Stimulated activated naive B cell treated with anti-CD40 and anti-IgM and Interleukin-4, amounts not matched to agents 10 μg/mL and 1 μg/mL and 100 μg/mL, for 72 hours (primary cell): ENCODE data around the gene NPAS2.

Experiments
- ATAC-seq, 2 donors: fragments of 150-1000 bp; cut with Tn5 transposase; replicated peaks; 2 replicates each; pipeline ENCODE4 v1.10.0; 2021; ENCODE audit warnings: moderate library complexity in 1 of 2
- DNase-seq: peaks from one replicate; pipeline ENCODE4 v3.0.0; 2021
- H3K27ac Mint-ChIP-seq: one replicate; pipeline ENCODE4 v1.8.0; 2022; ENCODE audit warnings: mild to moderate bottlenecking, mixed read lengths
- H3K27me3 Mint-ChIP-seq, 2 donors: one replicate each; pipeline ENCODE4 v1.8.0; 2022; ENCODE audit warnings: mixed read lengths in 2 of 2
- H3K36me3 Mint-ChIP-seq, 2 donors: one replicate each; pipeline ENCODE4 v1.8.0; 2022; ENCODE audit warnings: mixed read lengths in 2 of 2, mild to moderate bottlenecking in 1 of 2
- H3K4me1 Mint-ChIP-seq, 2 donors: one replicate each; pipeline ENCODE4 v1.8.0; 2022; ENCODE audit warnings: mixed read lengths in 2 of 2, mild to moderate bottlenecking in 1 of 2
- H3K4me3 Mint-ChIP-seq, 2 donors: one replicate each; pipeline ENCODE4 v1.8.0; 2022; ENCODE audit warnings: mild to moderate bottlenecking in 2 of 2, mixed read lengths in 2 of 2, moderate library complexity in 1 of 2
- H3K9me3 Mint-ChIP-seq, 2 donors: one replicate each; pipeline ENCODE4 v1.8.0; 2022; ENCODE audit warnings: mixed read lengths in 2 of 2, mild to moderate bottlenecking in 1 of 2

Gene NPAS2

DNA sequence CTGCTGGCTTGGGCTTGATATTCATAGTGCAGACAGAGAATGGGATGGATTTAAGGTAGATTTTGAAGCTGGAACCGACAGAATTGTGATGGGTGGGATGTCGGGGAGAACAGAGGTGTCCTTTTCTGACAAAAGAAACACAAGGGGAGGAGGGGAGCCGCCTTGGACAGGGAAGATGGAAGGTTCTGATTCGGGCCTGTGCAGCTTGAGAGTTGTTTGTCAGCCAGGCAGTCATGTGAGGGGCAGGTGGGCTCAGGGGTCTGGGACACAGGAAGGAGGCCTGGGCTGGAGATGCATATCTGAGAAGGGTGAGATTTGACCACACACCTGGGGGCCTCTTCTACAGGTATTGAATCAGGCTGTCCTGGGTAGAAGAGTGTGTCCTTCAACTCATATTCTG, 41.4 kb downstream of the NPAS2 start:
- Mint-ChIP-seq H3K36me3 (no peaks in the 10 kb centered on the region), H3K27me3 (peaks cover 4 to 17% of the 10 kb centered on the region in 2 donors), H3K9me3 (no peaks in the 10 kb centered on the region), H3K4me3 (no peak overlapping the region), H3K4me1 (no peaks in the 10 kb centered on the region), H3K27ac (no peak overlapping the region)
- no peak for ATAC-seq
- DNase-seq = no peak

DNA sequence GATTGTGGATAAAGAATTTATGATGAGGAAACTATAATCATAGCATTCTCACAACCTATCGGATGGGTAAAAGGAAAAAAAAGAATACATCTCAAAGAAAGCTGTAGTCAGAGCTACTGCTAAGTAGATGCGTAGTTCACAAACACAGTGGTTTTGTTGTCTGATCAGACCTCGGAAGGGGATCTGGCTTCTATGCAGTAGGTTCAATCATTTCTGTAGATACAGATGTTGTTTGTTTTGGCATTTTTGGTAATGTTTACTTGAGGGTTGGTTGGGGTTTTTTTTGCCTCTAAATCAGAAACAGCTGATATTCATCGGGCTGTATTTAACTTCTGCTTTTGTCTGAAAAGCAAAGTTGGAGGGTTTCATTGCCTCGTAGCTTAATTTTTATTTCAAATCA, 42.1 kb downstream of the NPAS2 start:
- ATAC-seq (no peak), DNase-seq (no peak)
- Mint-ChIP-seq H3K4me1 (no peaks in the 10 kb centered on the region), H3K27me3 (peaks cover 4 to 20% of the 10 kb centered on the region in 2 donors), H3K9me3 (peaks cover 0 to under 1% of the 10 kb centered on the region in 2 donors), H3K27ac (no peak overlapping the region), H3K4me3 (no peak overlapping the region), H3K36me3 (no peaks in the 10 kb centered on the region)

DNA sequence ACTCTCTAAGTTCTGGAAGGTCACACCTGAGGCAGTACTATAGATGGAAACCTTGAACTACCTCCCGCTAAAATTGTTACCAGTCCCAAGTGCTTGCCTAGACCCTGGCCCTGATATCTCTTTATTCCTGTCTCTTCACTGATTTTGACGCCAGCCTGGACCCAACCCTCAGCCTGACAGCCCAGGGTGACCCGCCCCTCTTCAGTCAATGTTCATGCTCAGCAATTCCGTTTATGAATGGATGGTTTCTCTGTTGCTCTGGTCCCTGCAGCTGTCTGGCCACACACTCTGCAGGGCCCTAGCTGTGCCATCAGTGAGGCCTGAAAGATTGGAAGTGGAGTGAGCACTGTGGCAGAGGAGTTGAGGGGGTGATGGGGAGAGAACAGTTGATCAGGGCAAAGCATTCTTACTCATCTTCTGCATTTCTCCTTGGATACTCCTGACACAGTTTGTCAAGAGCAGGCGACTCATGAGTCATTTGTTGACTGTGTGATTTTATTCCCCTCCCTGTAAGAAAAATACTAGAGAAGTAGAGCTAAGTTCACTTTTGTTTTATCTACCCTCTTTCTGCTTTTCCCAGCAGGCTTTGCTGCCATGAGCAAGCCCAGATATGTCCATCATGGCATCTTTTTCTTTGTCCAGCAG, 46.0 kb downstream of the NPAS2 start:
- Mint-ChIP-seq H3K27ac (no peak overlapping the region), H3K4me1 (no peaks in the 10 kb centered on the region), H3K4me3 (no peak overlapping the region), H3K27me3 (peaks cover 0 to 21% of the 10 kb centered on the region in 2 donors), H3K9me3 (peaks cover 6 to 10% of the 10 kb centered on the region in 2 donors), H3K36me3 (peaks cover 0 to 2% of the 10 kb centered on the region in 2 donors)
- DNase-seq (no peak), ATAC-seq (no peak)

DNA sequence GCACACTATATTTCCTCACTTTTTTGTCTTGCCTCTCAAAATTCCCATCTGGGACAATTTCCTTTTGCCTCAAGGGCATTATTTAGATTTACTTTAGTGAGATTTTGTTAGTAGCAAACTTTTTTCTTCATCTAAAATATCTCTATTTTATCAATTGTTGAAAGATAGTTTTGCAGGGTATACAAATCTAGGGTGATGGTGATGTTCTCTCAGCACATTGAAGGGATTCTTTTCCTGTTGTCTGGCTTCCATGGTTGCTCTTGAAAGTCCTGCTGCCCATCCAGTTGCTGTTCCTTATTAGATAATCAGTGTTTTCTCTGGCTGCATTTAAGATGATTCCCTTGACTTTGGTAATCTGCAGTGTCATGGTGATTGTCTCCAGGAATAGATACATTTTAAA, 48.1 kb downstream of the NPAS2 start:
- Mint-ChIP-seq H3K36me3 (peaks cover 0 to 2% of the 10 kb centered on the region in 2 donors), H3K27me3 (peaks cover 6 to 23% of the 10 kb centered on the region in 2 donors), H3K9me3 (peaks cover 10 to 11% of the 10 kb centered on the region in 2 donors), H3K4me3 (no peak overlapping the region), H3K4me1 (no peaks in the 10 kb centered on the region), H3K27ac (no peak overlapping the region)
- ATAC-seq = no peak
- DNase-seq = no peak

DNA sequence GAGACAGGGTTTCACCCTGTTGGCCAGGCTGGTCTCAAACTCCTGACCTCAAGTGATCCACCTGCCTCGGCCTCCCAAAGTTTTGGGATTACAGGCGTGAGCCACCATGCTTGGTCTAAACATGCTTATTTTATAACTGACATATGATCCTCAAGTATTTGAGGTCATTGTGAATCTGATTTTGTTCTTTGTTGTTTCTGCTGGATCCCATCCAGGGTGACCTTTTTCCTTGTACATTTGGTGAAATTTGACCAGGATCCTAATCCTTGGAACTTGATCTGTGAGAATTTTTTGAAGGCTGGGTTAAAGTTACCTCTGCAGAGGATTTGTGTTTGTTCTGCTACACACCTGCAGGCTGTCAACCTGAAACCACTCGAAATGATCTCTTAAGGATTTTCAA, 49.2 kb downstream of the NPAS2 start:
- no peak for ATAC-seq
- Mint-ChIP-seq H3K27me3 (peaks cover 6 to 23% of the 10 kb centered on the region in 2 donors), H3K4me3 (no peak overlapping the region), H3K4me1 (no peaks in the 10 kb centered on the region), H3K36me3 (peaks cover 0 to 2% of the 10 kb centered on the region in 2 donors), H3K9me3 (peaks cover 10 to 11% of the 10 kb centered on the region in 2 donors), H3K27ac (no peak overlapping the region)
- no peak for DNase-seq

DNA sequence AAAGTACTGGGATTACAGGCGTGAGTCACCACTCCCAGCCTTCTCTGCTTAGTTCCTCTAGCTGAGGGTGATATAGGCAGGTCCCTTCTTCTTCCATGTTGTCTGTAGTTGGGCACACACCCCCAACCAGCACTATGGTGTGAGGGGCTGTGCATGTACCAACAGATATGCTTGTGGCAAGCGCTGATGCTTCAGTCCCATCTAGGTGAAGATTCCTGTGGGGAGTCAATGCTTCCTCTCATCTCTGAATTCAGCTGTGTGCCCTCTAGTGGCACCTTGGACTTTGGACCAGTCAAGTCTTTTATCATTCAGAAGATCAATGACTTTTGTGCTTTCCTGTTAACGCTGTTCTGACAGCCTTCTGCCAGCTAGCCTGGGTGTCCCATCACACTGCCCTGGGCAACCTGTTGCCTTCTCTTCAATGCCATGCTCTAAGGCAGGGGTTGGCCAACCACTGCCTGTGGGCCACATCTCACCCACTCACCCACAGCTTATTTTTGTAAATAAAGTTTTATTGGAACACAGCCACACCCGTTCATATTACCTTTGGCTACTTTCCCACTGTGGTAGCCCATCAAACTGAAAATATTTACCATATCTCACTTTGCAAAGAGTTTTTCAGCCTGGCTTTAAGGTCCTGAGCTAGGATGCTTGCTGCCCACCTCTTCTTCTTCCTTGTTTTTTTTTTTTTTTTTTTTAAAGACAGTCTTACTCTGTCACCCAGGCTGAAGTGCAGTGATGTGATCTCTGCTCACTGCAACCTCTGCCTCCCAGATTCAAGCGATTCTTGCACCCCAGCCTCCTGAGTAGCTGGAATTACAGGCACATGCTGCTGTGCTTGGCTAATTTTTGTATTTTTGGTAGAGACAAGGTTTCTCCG, 51.0 kb downstream of the NPAS2 start:
- DNase-seq (no peak), ATAC-seq (no peak)
- peaks cover 0 to 2% of the 10 kb centered on the region in 2 donors for H3K36me3 Mint-ChIP-seq
- peaks cover 10 to 11% of the 10 kb centered on the region in 2 donors for H3K9me3 Mint-ChIP-seq
- no peaks in the 10 kb centered on the region for H3K4me1 Mint-ChIP-seq
- no peak overlapping the region for H3K27ac Mint-ChIP-seq
- peaks cover 6 to 23% of the 10 kb centered on the region in 2 donors for H3K27me3 Mint-ChIP-seq
- H3K4me3 Mint-ChIP-seq = no peak overlapping the region

DNA sequence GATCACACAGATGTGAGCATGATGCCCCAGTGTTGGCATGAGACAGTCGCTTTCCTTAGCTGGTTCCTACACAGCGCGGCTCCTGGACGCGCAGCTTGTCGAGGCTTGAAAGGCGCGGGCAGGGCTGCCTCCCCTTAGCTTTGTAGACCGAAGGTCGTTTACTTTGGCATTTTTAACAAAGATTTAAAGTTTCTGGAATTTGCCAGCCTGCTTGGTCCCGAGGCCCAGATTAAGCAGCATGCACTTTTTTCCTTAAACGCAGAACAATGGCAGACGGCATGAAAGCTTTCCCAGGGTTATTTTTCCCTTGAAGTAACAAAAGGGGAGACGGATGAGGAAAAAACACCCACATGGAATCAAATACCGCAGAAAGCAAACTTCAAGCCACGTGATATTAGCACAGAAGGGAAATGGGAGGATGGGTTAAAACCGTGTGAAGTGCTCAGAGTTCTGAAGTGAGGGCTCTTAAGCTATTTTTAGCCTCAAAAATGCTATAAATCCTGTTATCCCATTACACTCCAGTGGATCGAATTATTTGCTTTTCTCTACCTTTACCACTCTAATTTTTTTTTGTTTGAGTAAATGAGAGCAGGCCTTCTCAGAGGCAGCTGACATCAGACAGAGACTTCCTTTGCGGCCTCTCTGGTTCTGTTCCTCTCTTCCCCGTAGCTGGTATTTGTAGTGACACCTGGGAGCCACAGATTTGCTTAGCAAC, 55.7 kb downstream of the NPAS2 start:
- no peaks in the 10 kb centered on the region for H3K36me3 Mint-ChIP-seq
- no peak for ATAC-seq
- H3K27ac Mint-ChIP-seq = no peak overlapping the region
- peaks cover 14 to 19% of the 10 kb centered on the region in 2 donors for H3K27me3 Mint-ChIP-seq
- H3K4me1 Mint-ChIP-seq = no peaks in the 10 kb centered on the region
- no peak for DNase-seq
- no peak overlapping the region for H3K4me3 Mint-ChIP-seq
- H3K9me3 Mint-ChIP-seq = peaks cover 0 to 7% of the 10 kb centered on the region in 2 donors

DNA sequence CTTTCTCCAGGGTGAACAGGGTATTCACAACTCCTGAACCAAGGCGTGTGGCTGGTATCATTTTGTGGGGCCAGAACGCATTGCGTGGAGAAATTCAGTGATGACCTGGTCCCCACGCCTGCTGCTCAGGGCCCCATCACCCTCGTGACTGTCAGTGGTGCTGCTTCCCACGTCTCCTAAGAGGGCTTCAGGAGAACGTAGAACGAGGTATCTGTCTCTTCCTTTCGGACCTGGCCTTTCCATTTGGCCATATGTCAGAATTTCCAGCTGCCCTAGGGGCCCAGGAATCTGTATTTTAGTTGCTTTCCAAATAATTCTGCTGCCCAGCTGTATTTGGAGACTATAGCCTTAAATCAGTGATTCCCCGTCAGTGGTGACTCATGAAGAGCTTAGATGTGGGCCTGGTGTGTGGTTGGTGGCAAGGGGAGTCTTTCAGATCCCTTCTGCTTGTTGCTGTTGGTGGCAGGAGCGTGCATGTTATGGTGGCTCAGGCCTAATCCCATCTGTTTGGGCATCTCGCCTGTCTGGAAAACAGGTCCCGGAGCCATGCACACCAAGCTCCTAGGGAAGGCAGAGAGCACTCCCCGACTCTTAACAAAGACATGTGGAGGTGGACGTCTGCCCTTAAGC, 56.4 kb downstream of the NPAS2 start:
- Mint-ChIP-seq H3K4me1 (no peaks in the 10 kb centered on the region), H3K4me3 (no peak overlapping the region), H3K27ac (no peak overlapping the region), H3K27me3 (peaks cover 13 to 14% of the 10 kb centered on the region in 2 donors), H3K9me3 (peaks cover 0 to 5% of the 10 kb centered on the region in 2 donors), H3K36me3 (no peaks in the 10 kb centered on the region)
- DNase-seq (no peak), ATAC-seq (no peak)

DNA sequence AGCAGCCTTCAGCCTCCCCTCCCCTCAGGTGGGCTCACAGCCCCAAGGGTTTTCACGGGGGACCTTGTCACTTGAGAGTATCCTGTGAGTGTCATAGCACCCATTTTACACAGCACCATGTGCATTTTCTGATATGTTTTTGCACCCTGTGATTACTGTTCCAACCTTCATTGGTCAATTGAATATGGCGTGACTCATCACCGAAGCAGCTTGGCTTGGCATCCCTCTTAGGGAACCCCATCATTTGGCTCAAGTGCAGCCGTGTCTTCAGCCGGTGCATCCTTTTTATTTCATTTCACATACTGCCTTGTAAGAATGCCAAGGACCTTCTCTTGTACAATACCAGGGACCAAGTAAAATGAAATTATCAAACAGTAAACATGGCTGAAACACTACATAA, 57.6 kb downstream of the NPAS2 start:
- ATAC-seq = no peak
- Mint-ChIP-seq H3K9me3 (no peaks in the 10 kb centered on the region), H3K4me1 (no peaks in the 10 kb centered on the region), H3K27ac (no peak overlapping the region), H3K4me3 (no peak overlapping the region), H3K36me3 (no peaks in the 10 kb centered on the region), H3K27me3 (peaks cover 9 to 12% of the 10 kb centered on the region in 2 donors)
- DNase-seq = no peak

DNA sequence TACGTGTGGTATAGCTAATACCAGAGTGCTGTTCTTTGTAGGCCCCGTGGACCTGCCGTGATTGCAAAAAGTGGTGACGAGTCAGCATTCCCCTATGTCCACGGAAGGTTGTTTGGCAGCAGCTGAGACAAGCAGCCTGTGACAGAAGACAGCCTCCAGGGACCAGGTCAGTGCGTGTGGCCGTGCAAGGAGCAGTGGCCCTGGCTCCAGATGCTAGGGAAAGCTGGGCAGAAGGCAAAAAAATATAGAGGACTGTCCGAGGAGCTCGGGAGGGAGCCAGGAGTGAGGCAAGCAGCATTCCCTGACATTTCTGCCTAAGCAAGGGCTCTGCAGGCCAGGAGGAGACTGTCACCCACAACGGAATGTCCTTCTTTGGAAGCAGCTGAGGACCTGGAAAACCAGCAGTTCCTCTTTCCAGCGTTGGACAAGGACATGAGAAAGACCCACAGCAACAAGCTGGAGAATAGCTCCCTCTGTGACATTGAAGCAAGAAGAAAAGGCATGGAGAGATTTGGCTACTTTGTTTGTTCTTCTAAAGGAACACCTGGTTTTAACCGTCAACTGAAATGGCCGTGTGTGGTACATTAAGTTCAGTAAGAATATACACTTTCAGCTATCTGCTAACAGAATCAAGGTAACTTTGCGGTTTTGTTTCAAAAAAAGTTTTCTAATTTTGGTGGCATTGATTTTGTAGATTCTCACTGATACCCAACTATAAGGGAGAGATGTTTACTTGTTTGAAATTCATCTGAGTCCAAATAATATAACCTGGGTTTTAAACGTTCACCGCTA, 58.3 kb downstream of the NPAS2 start:
- DNase-seq = no peak
- no peaks in the 10 kb centered on the region for H3K4me1 Mint-ChIP-seq

DNA sequence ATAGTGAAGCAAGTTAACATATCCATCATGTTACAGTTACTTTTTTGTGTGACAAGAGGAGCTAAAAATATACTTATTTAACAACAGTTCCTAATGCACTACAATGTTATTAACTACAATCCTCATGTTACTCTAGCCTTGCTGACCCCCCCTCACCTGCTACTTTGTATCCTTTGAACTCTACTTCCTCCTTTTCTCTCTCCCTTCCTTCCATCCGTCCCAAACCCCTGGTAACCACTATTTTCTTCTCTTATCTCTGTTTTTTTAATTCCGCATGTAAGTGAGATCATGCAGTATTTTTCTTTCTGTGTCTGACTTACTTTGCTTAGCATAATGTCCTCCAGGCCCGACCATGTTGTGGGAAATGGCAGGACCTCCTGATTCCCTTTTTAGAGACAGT, 59.4 kb downstream of the NPAS2 start:
- peaks cover 9 to 17% of the 10 kb centered on the region in 2 donors for H3K27me3 Mint-ChIP-seq
- no peak for ATAC-seq
- H3K9me3 Mint-ChIP-seq = no peaks in the 10 kb centered on the region
- no peak for DNase-seq
- H3K4me3 Mint-ChIP-seq = no peak overlapping the region
- no peaks in the 10 kb centered on the region for H3K36me3 Mint-ChIP-seq
- H3K27ac Mint-ChIP-seq = no peak overlapping the region
- no peaks in the 10 kb centered on the region for H3K4me1 Mint-ChIP-seq

More for the DNA sequence above, 58.3 kb downstream of the NPAS2 start:
- Mint-ChIP-seq H3K4me3 (no peak overlapping the region), H3K9me3 (no peaks in the 10 kb centered on the region), H3K36me3 (no peaks in the 10 kb centered on the region), H3K27ac (no peak overlapping the region), H3K27me3 (peaks cover 9 to 17% of the 10 kb centered on the region in 2 donors)
- ATAC-seq = no peak

DNA sequence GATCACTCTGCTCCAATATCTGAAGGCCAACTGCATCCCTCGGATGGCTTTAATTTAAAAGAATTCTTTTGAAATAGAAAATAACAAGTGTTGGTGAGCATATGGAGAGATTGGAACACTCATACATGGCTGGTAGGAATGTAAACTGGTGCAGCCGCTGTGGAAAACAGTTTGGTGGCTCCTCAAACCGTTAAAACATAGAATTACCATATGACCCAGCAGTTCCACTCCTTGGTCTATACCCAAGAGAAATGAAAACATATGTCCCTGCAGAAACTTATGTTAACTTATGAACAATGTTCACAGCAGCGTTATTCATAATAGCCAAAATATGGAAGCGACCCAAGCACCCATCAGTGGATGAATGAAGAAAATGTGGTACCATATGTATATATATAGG, 60.1 kb downstream of the NPAS2 start:
- Mint-ChIP-seq H3K27me3 (peaks cover 9 to 17% of the 10 kb centered on the region in 2 donors), H3K27ac (no peak overlapping the region), H3K9me3 (no peaks in the 10 kb centered on the region), H3K4me3 (no peak overlapping the region), H3K36me3 (no peaks in the 10 kb centered on the region), H3K4me1 (no peaks in the 10 kb centered on the region)
- ATAC-seq = no peak
- DNase-seq = no peak

DNA sequence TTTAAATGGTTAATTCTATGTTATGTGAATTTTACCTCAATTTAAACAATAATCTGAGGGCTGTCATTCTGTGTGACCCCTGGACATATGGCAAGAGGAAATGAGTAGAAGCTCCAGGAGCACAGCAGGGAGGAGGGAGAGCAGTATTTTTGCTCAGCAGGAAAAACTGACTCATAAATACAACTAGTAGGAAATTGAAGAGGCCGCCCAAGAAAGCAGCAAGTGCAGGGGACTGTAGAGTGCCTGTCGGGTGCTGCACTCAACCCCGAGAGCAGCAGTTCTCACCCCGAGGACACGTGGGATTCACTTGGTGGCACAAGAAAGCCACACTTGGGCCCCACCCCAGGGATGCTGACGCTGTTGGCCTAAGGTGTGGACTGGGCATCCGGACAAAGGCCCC, 60.8 kb downstream of the NPAS2 start:
- H3K36me3 Mint-ChIP-seq = no peaks in the 10 kb centered on the region
- ATAC-seq = no peak
- peaks cover 9 to 17% of the 10 kb centered on the region in 2 donors for H3K27me3 Mint-ChIP-seq
- DNase-seq = no peak
- H3K4me1 Mint-ChIP-seq = no peaks in the 10 kb centered on the region
- no peak overlapping the region for H3K27ac Mint-ChIP-seq
- H3K4me3 Mint-ChIP-seq = no peak overlapping the region
- no peaks in the 10 kb centered on the region for H3K9me3 Mint-ChIP-seq
